ENCODE results near the gene PIP5K1B.

- TF ChIP-seq CTCF (optimal IDR thresholded peaks at IDR 0.05 in 1 of 3, IDR thresholded peaks at IDR 0.05 in 1 of 3, conservative IDR thresholded peaks at IDR 0.05 in 1 of 3; ENCODE audit: extremely low read depth in 1 of 3, insufficient read depth in 2 of 3, low read length in 3 of 3) (no peak), EZH2 (IDR thresholded peaks at IDR 0.05; ENCODE audit: low read length) (no peak)
Measured at GRCh38 chr9:69045821-69046220, 340.8 kb downstream of the PIP5K1B start.
